Measurements from ENCODE around the gene ANO10. TPM values are rescaled to one million over a fixed set of nuclear protein-coding genes. Genes with fewer than 3 reads are reported as not detected.
A peak's percentile ranks its signal among the peaks of the same experiment; 100 is the strongest.
"Not testable (repeated sequence)": the region's sequence is repeated elsewhere in the genome, so short reads cannot be mapped to it uniquely, and the experiment has no call there.

ANO10 gene
- total RNA-seq, 2 experiments from 2014 or later, result 9.5 to 12.9 TPM

DNA sequence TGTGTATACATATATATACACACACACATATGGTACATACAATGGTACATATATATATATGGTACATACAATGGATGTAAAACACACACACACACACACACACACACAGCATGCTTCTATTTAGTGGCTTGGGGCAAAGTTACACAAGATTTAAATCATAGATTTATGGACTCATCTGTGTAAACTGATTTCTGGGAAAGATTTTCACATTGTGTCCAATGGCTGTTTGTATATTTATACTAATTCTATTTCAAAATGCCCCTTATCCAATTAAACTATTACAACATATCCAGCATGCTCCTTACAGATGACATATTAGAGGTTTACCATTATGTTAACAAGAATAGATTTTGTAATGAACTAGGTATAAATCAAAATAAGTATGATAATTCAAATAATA is 94.9 kb downstream of the ANO10 start:
- CTCF ChIA-PET, result no interaction called here
- DNase-seq (no peak), ATAC-seq (no peak)
- Mint-ChIP-seq H3K27ac (no peak overlapping the region), H3K4me1 (ENCODE audit: low read depth) (no peaks in the 10 kb centered on the region), H3K27me3 (ENCODE audit: low read depth) (no peaks in the 10 kb centered on the region), H3K36me3 (ENCODE audit: low read depth) (peaks cover 3% of the 10 kb centered on the region), H3K9me3 (ENCODE audit: insufficient read depth) (no peaks in the 10 kb centered on the region), H3K4me3 (no peak overlapping the region)
- POLR2A ChIA-PET, result no interaction called here

DNA sequence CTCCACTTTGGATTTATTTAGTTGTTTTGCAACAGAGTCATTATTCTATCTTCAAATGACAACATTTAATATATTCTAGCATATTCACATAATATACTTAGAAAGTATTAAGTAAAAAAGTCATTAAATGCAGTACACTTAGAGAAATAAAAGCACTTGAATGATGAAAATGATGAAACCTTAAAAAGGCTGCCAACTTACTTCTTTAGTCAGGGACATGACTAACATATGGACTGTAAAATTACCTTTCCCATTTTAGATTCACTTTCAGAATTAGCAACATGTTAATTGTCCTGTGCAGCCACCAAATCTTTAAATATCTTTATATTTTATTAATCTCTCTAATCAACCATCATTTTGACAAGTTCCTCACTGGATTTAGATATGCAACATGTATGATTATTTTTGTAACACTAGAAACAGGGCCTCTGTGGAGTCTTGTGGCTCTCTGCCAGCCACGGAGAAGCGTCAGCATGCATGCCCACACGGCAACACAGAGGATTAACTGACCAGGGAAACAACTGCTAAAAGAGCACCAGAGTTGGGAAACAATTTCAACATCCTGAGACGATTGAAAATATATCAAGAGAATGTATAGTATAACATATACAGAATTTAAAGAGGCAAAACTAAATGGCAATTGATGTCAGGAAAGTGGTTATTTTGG is 95.7 kb downstream of the ANO10 start:
- no peak for ATAC-seq

DNA sequence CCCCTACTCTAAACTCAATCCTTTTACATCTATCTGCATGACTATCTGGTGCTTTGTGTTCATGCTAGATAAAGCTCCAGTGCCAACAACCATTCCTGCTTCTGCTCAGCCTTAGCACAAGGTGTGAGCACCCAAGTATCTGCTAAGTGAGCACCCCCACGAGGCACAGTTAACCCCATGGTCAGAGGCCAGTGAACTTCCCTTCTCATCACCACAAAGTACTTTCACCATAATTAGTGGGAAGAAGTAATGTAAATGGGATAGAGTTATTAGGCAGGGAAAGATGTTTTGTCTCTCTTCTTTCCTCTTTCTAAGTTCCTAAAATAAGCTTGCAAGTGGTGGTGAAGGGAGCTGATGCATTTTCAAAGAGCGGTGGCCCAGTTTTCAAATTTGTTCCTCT is 96.4 kb downstream of the ANO10 start:
- CTCF ChIA-PET, result no interaction called here
- peaks cover 3% of the 10 kb centered on the region for H3K36me3 Mint-ChIP-seq (ENCODE audit: low read depth)
- H3K9me3 Mint-ChIP-seq (ENCODE audit: insufficient read depth), result no peaks in the 10 kb centered on the region
- H3K27me3 Mint-ChIP-seq (ENCODE audit: low read depth), result no peaks in the 10 kb centered on the region
- ATAC-seq (no peak), DNase-seq (no peak)
- POLR2A ChIA-PET, result no interaction called here
- no peak overlapping the region for H3K4me3 Mint-ChIP-seq
- no peak overlapping the region for H3K27ac Mint-ChIP-seq
- no peaks in the 10 kb centered on the region for H3K4me1 Mint-ChIP-seq (ENCODE audit: low read depth)

More for the DNA sequence above, 95.7 kb downstream of the ANO10 start:
- no peaks in the 10 kb centered on the region for H3K4me1 Mint-ChIP-seq (ENCODE audit: low read depth)
- H3K9me3 Mint-ChIP-seq (ENCODE audit: insufficient read depth), result no peaks in the 10 kb centered on the region
- no peak overlapping the region for H3K27ac Mint-ChIP-seq
- ChIA-PET CTCF (no interaction called here), POLR2A (no interaction called here)
- H3K4me3 Mint-ChIP-seq, result no peak overlapping the region
- H3K36me3 Mint-ChIP-seq (ENCODE audit: low read depth), result peaks cover 3% of the 10 kb centered on the region
- DNase-seq, result no peak
- no peaks in the 10 kb centered on the region for H3K27me3 Mint-ChIP-seq (ENCODE audit: low read depth)

DNA sequence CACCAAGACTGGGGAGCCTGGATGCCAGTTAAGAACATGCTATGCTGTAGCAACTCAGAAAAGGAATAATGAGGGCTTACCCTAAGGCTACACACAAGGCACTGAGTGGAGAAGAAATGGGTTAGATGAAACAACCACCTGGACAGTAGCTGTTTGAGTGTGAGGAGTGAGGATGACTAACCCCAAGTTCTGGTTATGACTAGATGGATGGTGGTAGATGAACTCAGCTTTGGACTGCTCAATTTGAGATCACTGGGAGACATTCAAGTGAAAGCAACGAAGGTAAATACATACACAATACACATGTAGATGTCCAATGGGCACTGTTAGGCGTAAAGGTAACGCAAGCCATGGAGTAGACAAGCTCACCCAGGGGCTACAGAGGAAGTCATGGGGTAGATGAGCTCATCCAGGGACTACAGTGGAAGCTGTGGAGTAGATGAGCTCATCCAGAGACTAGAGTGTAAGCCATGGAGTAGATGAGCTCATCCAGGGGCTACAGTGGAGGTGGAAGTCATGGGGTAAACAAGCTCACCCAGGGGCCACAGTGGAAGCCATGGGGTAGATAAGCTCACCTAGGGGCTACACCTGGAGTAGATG is 98.3 kb downstream of the ANO10 start:
- H3K4me1 Mint-ChIP-seq (ENCODE audit: low read depth), result no peaks in the 10 kb centered on the region
- H3K36me3 Mint-ChIP-seq (ENCODE audit: low read depth), result peaks cover 14% of the 10 kb centered on the region
- no peak overlapping the region for H3K27ac Mint-ChIP-seq
- CTCF ChIA-PET, result interaction anchor here (0.8 to 1.1 kb wide), 3 partner anchors 11 to 300 kb away, joined by 3 to 4 read pairs (median 3); no protein-coding TSS in a partner anchor
- POLR2A ChIA-PET, result interaction anchor here (1.2 kb wide), 1 partner anchor 12 kb away, joined by 3 read pairs; no protein-coding TSS in a partner anchor
- no peak overlapping the region for H3K4me3 Mint-ChIP-seq
- ATAC-seq, result peak; percentile 44
- peaks cover 9% of the 10 kb centered on the region for H3K9me3 Mint-ChIP-seq (ENCODE audit: insufficient read depth)
- no peak for DNase-seq
- H3K27me3 Mint-ChIP-seq (ENCODE audit: low read depth), result no peaks in the 10 kb centered on the region

DNA sequence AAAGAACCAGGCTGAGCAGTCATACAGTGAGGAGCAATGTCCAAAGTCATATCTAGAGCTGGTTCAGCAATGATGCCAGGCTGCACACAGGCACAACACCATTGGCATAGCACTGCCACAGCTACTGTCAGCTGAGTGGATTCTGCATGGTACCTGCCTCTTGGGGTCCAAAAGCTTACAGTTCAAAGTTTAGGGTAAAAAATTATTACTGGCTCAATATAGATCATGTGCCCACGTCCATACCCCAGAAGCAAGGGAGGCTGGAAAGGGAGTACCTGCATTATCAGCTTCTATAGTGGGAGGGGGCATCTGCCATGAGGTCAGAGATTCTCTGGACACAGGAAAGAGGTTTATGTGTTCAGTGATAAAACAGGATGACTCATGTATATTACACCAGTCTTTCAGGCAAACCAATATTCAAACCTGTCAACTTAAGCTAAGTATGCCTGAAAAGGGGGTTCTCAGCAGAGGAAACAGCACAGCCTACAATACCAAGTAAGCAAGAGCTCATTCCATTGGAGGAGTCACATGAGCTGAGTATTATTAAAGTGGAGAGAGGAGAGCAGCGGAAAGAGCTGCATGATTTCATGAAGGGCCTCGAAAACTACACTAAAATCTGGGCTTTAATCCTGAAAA is 99.0 kb downstream of the ANO10 start:
- POLR2A ChIA-PET, result interaction anchor here (1.2 kb wide), 1 partner anchor 13 kb away, joined by 3 read pairs; no protein-coding TSS in a partner anchor
- Mint-ChIP-seq H3K36me3 (ENCODE audit: low read depth) (peaks cover 11% of the 10 kb centered on the region), H3K4me1 (ENCODE audit: low read depth) (no peaks in the 10 kb centered on the region), H3K27me3 (ENCODE audit: low read depth) (no peaks in the 10 kb centered on the region), H3K27ac (no peak overlapping the region), H3K4me3 (no peak overlapping the region), H3K9me3 (ENCODE audit: insufficient read depth) (peaks cover 9% of the 10 kb centered on the region)
- DNase-seq (no peak), ATAC-seq (no peak)
- CTCF ChIA-PET, result interaction anchor here (0.7 to 1.1 kb wide), 3 partner anchors 14 to 561 kb away, joined by 3 to 4 read pairs (median 3); no protein-coding TSS in a partner anchor

DNA sequence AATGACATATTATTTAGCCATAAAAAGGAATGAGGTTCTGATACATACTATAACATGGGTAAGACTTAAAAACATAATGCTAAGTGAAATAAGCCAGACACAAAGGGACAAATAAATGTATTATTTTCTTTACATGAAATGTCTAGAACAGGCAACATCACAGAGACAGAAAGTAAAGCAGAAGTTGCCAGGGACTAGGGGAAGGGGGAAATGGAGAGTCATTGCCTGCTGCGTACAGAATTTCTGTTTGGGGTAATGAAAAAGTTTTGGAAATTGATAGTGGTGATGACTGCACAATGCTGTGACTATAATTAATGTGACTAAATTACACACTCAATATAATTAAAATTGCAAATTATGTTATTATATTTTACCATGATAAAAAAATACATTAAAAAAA is 99.9 kb downstream of the ANO10 start:
- DNase-seq, result no peak
- ChIA-PET CTCF (interaction anchor here (0.7 kb wide), 1 partner anchor 560 kb away, joined by 3 read pairs; no protein-coding TSS in a partner anchor), POLR2A (no interaction called here)
- Mint-ChIP-seq H3K4me1 (ENCODE audit: low read depth) (no peaks in the 10 kb centered on the region), H3K4me3 (no peak overlapping the region), H3K27me3 (ENCODE audit: low read depth) (no peaks in the 10 kb centered on the region), H3K27ac (no peak overlapping the region), H3K36me3 (ENCODE audit: low read depth) (peaks cover 11% of the 10 kb centered on the region), H3K9me3 (ENCODE audit: insufficient read depth) (peaks cover 9% of the 10 kb centered on the region)
- no peak for ATAC-seq

DNA sequence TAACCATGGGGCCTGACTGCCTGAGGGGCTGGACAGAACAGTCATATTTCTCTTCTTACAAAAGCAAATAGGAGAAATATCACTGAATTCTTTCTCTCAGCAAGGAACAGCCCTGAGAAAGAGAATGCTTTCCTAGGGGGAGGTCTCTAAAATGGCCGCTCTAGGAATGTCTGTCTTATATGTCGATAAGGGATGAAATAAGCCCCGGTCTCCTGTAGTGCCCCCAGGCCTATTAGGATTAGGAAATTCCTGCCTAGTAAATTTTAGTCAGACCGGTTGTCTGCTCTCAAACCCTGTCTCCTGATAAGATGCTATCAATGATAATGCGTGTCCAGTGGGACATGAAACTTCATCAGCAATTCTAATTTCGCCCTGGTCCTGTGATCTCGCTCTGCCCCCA is 103.3 kb downstream of the ANO10 start:
- POLR2A ChIA-PET; CTCF ChIA-PET; H3K9me3 Mint-ChIP-seq (ENCODE audit: insufficient read depth); H3K27ac Mint-ChIP-seq; H3K4me3 Mint-ChIP-seq; H3K27me3 Mint-ChIP-seq (ENCODE audit: low read depth); DNase-seq; ATAC-seq; H3K4me1 Mint-ChIP-seq (ENCODE audit: low read depth): not testable (repeated sequence)
- H3K36me3 Mint-ChIP-seq (ENCODE audit: low read depth), result peaks cover 11% of the 10 kb centered on the region

DNA sequence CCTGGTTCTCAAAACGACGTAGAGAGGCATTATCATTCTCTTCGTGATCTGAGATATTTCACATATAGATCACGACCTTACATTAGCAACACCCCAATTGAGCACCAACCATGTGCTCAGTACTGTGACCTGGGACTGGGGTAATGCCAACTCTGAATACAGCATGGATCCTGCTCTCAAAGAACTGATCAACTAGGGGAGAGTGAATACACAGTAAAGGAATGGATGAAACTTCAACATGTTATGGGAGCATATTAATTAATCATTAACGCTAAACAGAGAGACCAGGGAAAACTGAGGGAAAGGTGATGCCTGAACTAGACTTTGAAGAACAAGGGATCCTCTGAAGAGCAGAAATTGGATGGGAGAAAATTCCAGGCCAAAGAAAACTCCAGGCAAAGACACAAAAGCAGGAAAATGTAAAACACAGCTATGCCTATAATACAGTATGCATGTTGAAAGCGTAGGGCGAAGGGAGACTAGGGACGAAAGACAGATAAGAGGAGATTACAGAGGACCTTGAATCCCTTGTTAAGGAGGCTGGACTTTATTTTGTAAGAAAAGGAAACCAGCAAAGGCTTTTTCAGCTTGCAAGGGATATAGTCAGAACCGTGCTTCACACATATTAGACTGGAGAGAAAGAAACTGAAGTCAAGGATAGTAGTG is 105.7 kb downstream of the ANO10 start:
- Mint-ChIP-seq H3K27ac (no peak overlapping the region), H3K9me3 (ENCODE audit: insufficient read depth) (peaks cover 9% of the 10 kb centered on the region), H3K4me1 (ENCODE audit: low read depth) (no peaks in the 10 kb centered on the region), H3K4me3 (no peak overlapping the region), H3K36me3 (ENCODE audit: low read depth) (peaks cover 11% of the 10 kb centered on the region), H3K27me3 (ENCODE audit: low read depth) (no peaks in the 10 kb centered on the region)
- ChIA-PET POLR2A (no interaction called here), CTCF (interaction anchor here (2.2 kb wide), 1 partner anchor 13 kb away, joined by 8 read pairs; no protein-coding TSS in a partner anchor)
- ATAC-seq (no peak), DNase-seq (no peak)

DNA sequence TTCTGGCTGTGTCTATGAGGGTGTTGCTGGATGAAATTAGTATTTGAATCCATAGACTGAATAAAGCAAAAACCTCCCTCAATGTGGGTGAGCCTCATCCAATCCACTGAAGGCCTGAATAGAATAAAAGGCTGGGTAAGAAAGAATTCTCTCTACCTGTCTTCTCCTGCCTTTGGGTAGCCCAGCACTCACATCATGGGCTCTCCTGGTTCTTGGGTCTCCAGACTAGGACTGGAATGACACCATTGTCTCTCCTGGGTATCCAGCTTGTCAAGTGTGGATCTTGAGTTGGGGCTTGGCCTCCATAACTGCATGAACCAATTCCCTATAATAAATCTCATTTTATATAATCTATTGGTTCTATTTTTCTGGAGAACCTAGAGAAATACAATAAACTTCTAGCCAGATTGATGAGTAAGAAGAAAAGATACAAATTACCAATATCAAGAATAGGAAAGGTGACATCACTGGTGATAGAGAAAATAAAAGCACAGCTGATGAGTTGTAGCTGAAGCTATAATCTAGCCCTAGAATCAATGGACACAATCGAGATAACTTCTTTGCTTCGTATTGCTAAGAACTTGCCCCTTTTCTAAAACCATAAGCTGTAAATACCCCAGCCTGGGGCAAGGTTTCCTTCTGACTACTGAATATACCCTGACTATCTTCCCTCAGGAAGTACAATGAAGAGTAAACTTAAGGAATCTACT is 106.4 kb downstream of the ANO10 start:
- ATAC-seq, result no peak
- H3K9me3 Mint-ChIP-seq (ENCODE audit: insufficient read depth), result peaks cover 9% of the 10 kb centered on the region
- H3K4me3 Mint-ChIP-seq, result no peak overlapping the region
- CTCF ChIA-PET, result no interaction called here
- H3K27ac Mint-ChIP-seq, result no peak overlapping the region
- no peaks in the 10 kb centered on the region for H3K4me1 Mint-ChIP-seq (ENCODE audit: low read depth)
- no peaks in the 10 kb centered on the region for H3K27me3 Mint-ChIP-seq (ENCODE audit: low read depth)
- POLR2A ChIA-PET, result no interaction called here
- peaks cover 11% of the 10 kb centered on the region for H3K36me3 Mint-ChIP-seq (ENCODE audit: low read depth)
- no peak for DNase-seq

DNA sequence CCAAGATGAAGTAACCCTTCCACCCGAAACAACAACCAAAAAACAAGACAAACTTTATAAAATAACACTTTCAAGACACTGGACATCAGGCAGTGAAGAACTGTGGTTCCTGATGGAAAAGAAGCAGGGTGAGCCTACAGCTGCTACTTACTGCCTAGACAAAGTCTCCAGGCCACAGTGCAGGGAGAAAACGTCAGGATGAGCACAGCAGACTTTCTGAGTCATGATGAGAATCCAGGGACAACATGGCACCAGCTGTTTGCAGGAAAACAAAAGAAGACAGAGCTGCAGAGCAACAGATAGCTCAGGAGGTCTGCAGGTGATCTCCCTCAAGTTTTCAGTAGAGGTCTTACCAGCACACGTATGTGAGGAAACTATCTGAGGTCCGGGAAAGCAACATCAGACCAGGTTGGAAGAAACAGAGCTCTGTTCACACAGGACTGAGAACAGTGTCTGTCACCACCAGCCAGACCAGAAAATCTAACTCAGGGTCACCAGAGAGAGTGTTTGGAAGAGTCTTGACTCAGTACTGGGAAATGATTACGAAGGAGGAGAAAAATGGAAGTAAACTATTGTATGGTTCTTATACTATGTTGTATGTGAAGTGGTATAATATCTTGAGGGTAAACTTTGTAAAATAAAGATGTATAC is 108.9 kb downstream of the ANO10 start:
- Mint-ChIP-seq H3K27me3 (ENCODE audit: low read depth) (no peaks in the 10 kb centered on the region), H3K36me3 (ENCODE audit: low read depth) (no peaks in the 10 kb centered on the region), H3K4me1 (ENCODE audit: low read depth) (no peaks in the 10 kb centered on the region), H3K27ac (no peak overlapping the region), H3K9me3 (ENCODE audit: insufficient read depth) (no peaks in the 10 kb centered on the region), H3K4me3 (no peak overlapping the region)
- ATAC-seq, result no peak
- ChIA-PET CTCF (interaction anchor here (0.9 to 1.1 kb wide), 2 partner anchors 9 to 31 kb away, joined by 3 read pairs; no protein-coding TSS in a partner anchor), POLR2A (interaction anchor here (0.6 kb wide), 1 partner anchor 231 kb away, joined by 3 read pairs; no protein-coding TSS in a partner anchor)
- no peak for DNase-seq

DNA sequence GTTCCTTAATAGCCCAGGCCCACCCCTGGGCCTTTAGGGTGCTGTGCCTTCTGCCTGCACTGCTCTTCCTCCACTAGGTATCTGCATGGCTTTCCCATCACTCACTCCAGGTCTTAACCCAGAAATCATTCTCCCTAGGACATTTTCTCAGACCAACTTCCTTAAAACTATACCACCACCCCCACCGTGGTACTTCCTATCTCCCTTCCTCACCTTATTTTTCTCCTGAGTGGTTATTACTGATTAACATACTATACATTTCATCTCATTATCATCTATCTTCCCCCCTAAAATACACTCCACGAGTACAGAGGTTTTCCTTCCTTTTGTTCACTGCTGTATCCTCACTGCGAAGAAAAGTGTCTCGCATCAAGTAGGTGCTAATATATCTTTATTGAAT is 115.2 kb downstream of the ANO10 start:
- Mint-ChIP-seq H3K4me3 (no peak overlapping the region), H3K4me1 (ENCODE audit: low read depth) (peaks cover 17% of the 10 kb centered on the region), H3K9me3 (ENCODE audit: insufficient read depth) (no peaks in the 10 kb centered on the region), H3K36me3 (ENCODE audit: low read depth) (no peaks in the 10 kb centered on the region), H3K27me3 (ENCODE audit: low read depth) (no peaks in the 10 kb centered on the region), H3K27ac (no peak overlapping the region)
- ChIA-PET CTCF (no interaction called here), POLR2A (no interaction called here)
- no peak for DNase-seq
- ATAC-seq, result no peak

Data from activated CD8-positive, alpha-beta T cell treated with anti-CD3 and anti-CD28 coated beads, Interleukin-2, amount 10 ng/mL, durations not matched to agents 7 days and 5 days (primary cell).